Measurements from ENCODE around the gene INF2.

INF2 gene

DNA sequence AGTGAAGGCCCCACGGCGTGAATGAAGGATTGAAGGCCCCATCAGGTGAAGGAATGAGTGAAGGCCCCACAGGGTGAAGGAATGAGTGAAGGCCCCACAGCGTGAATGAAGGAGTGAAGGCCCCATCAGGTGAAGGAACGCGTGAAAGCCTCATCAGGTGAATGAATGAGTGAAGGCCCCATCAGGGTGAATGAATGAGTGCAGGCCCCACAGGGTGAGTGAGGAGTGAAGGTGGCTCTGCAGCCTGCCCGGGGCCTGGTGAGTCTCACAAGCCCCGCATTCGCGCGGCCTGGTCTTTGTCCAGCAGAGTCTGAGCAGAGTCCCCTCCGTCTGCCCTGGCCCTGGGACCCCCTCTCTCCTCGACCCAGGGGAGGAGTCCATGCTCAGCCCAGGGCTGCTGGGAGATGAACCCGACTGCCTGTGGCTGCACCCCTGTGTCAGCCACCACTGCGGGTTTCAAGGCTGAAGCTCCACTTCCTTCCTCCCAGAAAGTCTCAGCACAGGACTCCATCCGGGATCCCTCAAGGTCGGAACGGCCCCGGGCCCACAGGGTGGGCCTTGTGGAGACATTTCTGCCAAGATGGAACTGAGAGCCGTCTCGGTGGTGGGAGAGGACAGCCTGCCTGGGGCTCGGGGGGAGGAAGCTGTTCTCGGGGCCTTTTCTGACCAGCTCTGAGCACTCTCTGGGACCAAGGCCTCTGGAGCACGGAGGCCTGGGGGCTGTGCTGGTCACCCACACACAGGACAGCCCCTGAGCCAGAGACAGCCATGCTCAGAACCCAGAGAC lies 47.5 kb upstream of the INF2 start:
- H2BK120ac ChIP-seq (ENCODE audit: low read depth, low read length): no peak overlapping the region
- peaks cover 14% of the 10 kb centered on the region for H3K9me3 ChIP-seq (ENCODE audit: control insufficient read depth, low read length)
- no peak overlapping the region for H2AFZ ChIP-seq (ENCODE audit: low read depth, low read length)
- H2BK12ac ChIP-seq (ENCODE audit: low read length in 2 of 2): no peak overlapping the region
- H3K4me2 ChIP-seq (ENCODE audit: low read length, poor library complexity, severe bottlenecking): no peak overlapping the region
- H3K79me1 ChIP-seq (replicated peaks; ENCODE audit: low read length, poor library complexity, severe bottlenecking): no peaks in the 10 kb centered on the region
- H3K4ac ChIP-seq (ENCODE audit: low read depth in 1 of 2, low read length in 2 of 2): no peak overlapping the region
- no peak overlapping the region for H2BK5ac ChIP-seq (ENCODE audit: low read depth, low read length, poor library complexity, severe bottlenecking)
- no peak overlapping the region for H2AK5ac ChIP-seq (ENCODE audit: low read length, severe bottlenecking)
- H3K4me1 ChIP-seq (ENCODE audit: control insufficient read depth, insufficient read depth, low read depth, low read length): peaks cover 4% of the 10 kb centered on the region
- no peak overlapping the region for H3K9ac ChIP-seq (ENCODE audit: low read length)
- no peak overlapping the region for H4K91ac ChIP-seq (ENCODE audit: low read length)
- peaks cover 17 to 64% of the 10 kb centered on the region in 2 experiments for H3K27me3 ChIP-seq (ENCODE audit: control insufficient read depth in 1 of 2, insufficient read depth in 1 of 2, low read length in 2 of 2)
- no peak overlapping the region for H3K14ac ChIP-seq (ENCODE audit: low read length in 2 of 2)
- 83% methylated on average over 23 of the region's 23 CpGs for WGBS
- no peak overlapping the region for H3K4me3 ChIP-seq (ENCODE audit: insufficient read depth in 1 of 2, low read depth in 1 of 2, low read length in 2 of 2)
- H3K36me3 ChIP-seq (ENCODE audit: control insufficient read depth in 1 of 2, insufficient read depth in 2 of 2, low read depth in 1 of 2, low read length in 2 of 2): no peaks in the 10 kb centered on the region
- H2BK15ac ChIP-seq (ENCODE audit: low read depth, poor library complexity, severe bottlenecking): no peak overlapping the region
- H3K18ac ChIP-seq (ENCODE audit: low read depth in 1 of 2, low read length in 2 of 2): no peak overlapping the region
- DNase-seq: no peak
- no peak overlapping the region for H3K23ac ChIP-seq (ENCODE audit: low read length in 2 of 2)
- H3K27ac ChIP-seq (ENCODE audit: low read length, poor library complexity, severe bottlenecking): no peak overlapping the region
- no peak overlapping the region for H4K8ac ChIP-seq (ENCODE audit: low read length)

DNA sequence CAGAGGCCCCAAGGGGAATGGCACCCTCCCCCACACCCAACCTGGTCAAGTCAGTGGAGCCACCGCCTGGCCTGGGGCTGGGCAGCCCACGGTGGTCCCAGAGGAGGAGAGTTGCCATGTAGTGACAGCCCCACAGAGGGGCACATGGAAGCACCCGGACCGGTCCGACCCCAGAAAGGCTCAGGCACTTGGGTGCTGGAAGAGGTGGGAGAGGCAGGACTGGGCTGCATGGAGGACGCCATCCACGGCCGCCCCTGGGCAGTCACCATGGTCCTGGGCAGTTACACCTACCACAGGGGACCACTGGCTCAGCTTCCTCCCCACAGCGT lies 46.9 kb upstream of the INF2 start:
- H4K91ac ChIP-seq (ENCODE audit: low read length): no peak overlapping the region
- 100% methylated on average over 8 of the region's 9 CpGs for WGBS
- peak overlapping the region in 1 of 2 experiments; percentile 21 for H3K14ac ChIP-seq (ENCODE audit: low read length in 2 of 2)
- H3K9ac ChIP-seq (ENCODE audit: low read length): no peak overlapping the region
- H3K79me1 ChIP-seq (replicated peaks; ENCODE audit: low read length, poor library complexity, severe bottlenecking): no peaks in the 10 kb centered on the region
- no peak overlapping the region for H2BK5ac ChIP-seq (ENCODE audit: low read depth, low read length, poor library complexity, severe bottlenecking)
- H3K27ac ChIP-seq (ENCODE audit: low read length, poor library complexity, severe bottlenecking): no peak overlapping the region
- H3K23ac ChIP-seq (ENCODE audit: low read length in 2 of 2): no peak overlapping the region
- peaks cover 4% of the 10 kb centered on the region for H3K4me1 ChIP-seq (ENCODE audit: control insufficient read depth, insufficient read depth, low read depth, low read length)
- no peak overlapping the region for H4K8ac ChIP-seq (ENCODE audit: low read length)
- H3K18ac ChIP-seq (ENCODE audit: low read depth in 1 of 2, low read length in 2 of 2): no peak overlapping the region
- H2BK15ac ChIP-seq (ENCODE audit: low read depth, poor library complexity, severe bottlenecking): no peak overlapping the region
- no peak overlapping the region for H2AFZ ChIP-seq (ENCODE audit: low read depth, low read length)
- peaks cover 14% of the 10 kb centered on the region for H3K9me3 ChIP-seq (ENCODE audit: control insufficient read depth, low read length)
- H3K36me3 ChIP-seq (ENCODE audit: control insufficient read depth in 1 of 2, insufficient read depth in 2 of 2, low read depth in 1 of 2, low read length in 2 of 2): no peaks in the 10 kb centered on the region
- no peak overlapping the region for H2BK12ac ChIP-seq (ENCODE audit: low read length in 2 of 2)
- H3K4me2 ChIP-seq (ENCODE audit: low read length, poor library complexity, severe bottlenecking): no peak overlapping the region
- no peak for DNase-seq
- peaks cover 17 to 68% of the 10 kb centered on the region in 2 experiments for H3K27me3 ChIP-seq (ENCODE audit: control insufficient read depth in 1 of 2, insufficient read depth in 1 of 2, low read length in 2 of 2)
- H2BK120ac ChIP-seq (ENCODE audit: low read depth, low read length): no peak overlapping the region
- no peak overlapping the region for H3K4ac ChIP-seq (ENCODE audit: low read depth in 1 of 2, low read length in 2 of 2)
- no peak overlapping the region for H2AK5ac ChIP-seq (ENCODE audit: low read length, severe bottlenecking)
- H3K4me3 ChIP-seq (ENCODE audit: insufficient read depth in 1 of 2, low read depth in 1 of 2, low read length in 2 of 2): no peak overlapping the region

DNA sequence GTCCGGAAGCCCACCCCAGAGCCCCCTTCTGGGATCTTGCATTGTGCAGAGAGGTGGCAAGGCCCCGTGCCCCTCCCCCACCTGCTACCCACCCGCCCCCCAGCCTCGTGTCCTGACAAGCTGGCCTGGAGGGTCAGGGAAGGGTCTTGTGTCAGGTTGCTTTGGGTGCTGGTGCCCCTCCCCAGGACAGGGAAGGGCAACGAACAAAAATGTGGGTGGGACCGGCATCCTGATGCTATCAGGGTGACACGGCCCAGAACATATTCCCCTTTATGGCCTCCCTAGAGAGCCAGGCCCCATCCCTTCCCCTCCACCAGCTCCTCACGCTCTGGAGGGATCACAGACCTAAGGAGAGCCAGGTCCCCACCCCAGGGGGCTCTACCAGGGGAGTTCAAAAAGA lies 46.1 kb upstream of the INF2 start:
- Histone ChIP-seq H3K4me1 (ENCODE audit: control insufficient read depth, insufficient read depth, low read depth, low read length) (peaks cover 4% of the 10 kb centered on the region), H3K4me3 (ENCODE audit: insufficient read depth in 1 of 2, low read depth in 1 of 2, low read length in 2 of 2) (no peak overlapping the region), H3K9me3 (ENCODE audit: control insufficient read depth, low read length) (peaks cover 14% of the 10 kb centered on the region), H2BK120ac (ENCODE audit: low read depth, low read length) (no peak overlapping the region), H3K27me3 (ENCODE audit: control insufficient read depth in 1 of 2, insufficient read depth in 1 of 2, low read length in 2 of 2) (peaks cover 16 to 60% of the 10 kb centered on the region in 2 experiments), H3K4ac (ENCODE audit: low read depth in 1 of 2, low read length in 2 of 2) (no peak overlapping the region), H2BK12ac (ENCODE audit: low read length in 2 of 2) (no peak overlapping the region), H3K9ac (ENCODE audit: low read length) (no peak overlapping the region), H3K79me1 (replicated peaks; ENCODE audit: low read length, poor library complexity, severe bottlenecking) (no peaks in the 10 kb centered on the region), H3K27ac (ENCODE audit: low read length, poor library complexity, severe bottlenecking) (no peak overlapping the region), H4K91ac (ENCODE audit: low read length) (no peak overlapping the region), H4K8ac (ENCODE audit: low read length) (no peak overlapping the region), H2AFZ (ENCODE audit: low read depth, low read length) (no peak overlapping the region), H2BK5ac (ENCODE audit: low read depth, low read length, poor library complexity, severe bottlenecking) (no peak overlapping the region), H3K23ac (ENCODE audit: low read length in 2 of 2) (no peak overlapping the region), H3K18ac (ENCODE audit: low read depth in 1 of 2, low read length in 2 of 2) (no peak overlapping the region), H2BK15ac (ENCODE audit: low read depth, poor library complexity, severe bottlenecking) (no peak overlapping the region), H3K14ac (ENCODE audit: low read length in 2 of 2) (no peak overlapping the region), H2AK5ac (ENCODE audit: low read length, severe bottlenecking) (no peak overlapping the region), H3K4me2 (ENCODE audit: low read length, poor library complexity, severe bottlenecking) (no peak overlapping the region), H3K36me3 (ENCODE audit: control insufficient read depth in 1 of 2, insufficient read depth in 2 of 2, low read depth in 1 of 2, low read length in 2 of 2) (no peaks in the 10 kb centered on the region)
- WGBS: 67% methylated on average over 4 of the region's 8 CpGs
- no peak for DNase-seq

DNA sequence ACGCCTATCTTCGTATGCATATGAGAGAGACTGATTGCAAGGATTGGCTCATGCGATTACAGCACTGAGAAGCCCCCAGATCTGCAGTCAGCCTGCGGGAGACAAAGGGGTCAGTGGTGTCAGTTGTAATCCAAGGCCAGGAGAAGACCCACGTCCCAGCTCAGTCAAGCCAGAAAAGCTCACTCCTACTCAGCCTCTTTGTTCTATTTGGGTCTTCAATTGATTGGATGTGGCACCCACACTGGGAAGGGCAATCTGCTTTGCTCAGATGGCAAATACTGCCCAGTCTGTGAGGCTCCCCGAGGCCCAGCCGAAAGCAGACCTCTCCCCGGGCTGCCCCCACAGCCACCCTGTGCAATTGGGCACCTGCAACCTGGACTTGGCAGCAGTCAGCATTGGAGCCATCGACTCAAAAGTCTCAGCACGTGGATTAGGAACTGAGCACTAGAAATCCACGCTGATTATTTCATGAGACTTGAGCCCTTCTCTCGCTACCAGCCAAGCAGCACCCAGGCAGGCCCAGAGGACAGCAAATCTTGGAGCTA lies 45.3 kb upstream of the INF2 start:
- H4K91ac ChIP-seq (ENCODE audit: low read length): no peak overlapping the region

More for the DNA sequence above, 45.3 kb upstream of the INF2 start:
- 87% methylated on average over 12 of the region's 12 CpGs for WGBS
- no peak overlapping the region for H2BK12ac ChIP-seq (ENCODE audit: low read length in 2 of 2)
- H3K27ac ChIP-seq (ENCODE audit: low read length, poor library complexity, severe bottlenecking): no peak overlapping the region
- no peaks in the 10 kb centered on the region for H3K79me1 ChIP-seq (replicated peaks; ENCODE audit: low read length, poor library complexity, severe bottlenecking)
- peaks cover 10 to 51% of the 10 kb centered on the region in 2 experiments for H3K27me3 ChIP-seq (ENCODE audit: control insufficient read depth in 1 of 2, insufficient read depth in 1 of 2, low read length in 2 of 2)
- H3K23ac ChIP-seq (ENCODE audit: low read length in 2 of 2): no peak overlapping the region
- peaks cover 4% of the 10 kb centered on the region for H3K4me1 ChIP-seq (ENCODE audit: control insufficient read depth, insufficient read depth, low read depth, low read length)
- H3K9me3 ChIP-seq (ENCODE audit: control insufficient read depth, low read length): peaks cover 14% of the 10 kb centered on the region
- H3K18ac ChIP-seq (ENCODE audit: low read depth in 1 of 2, low read length in 2 of 2): no peak overlapping the region
- H3K4me3 ChIP-seq (ENCODE audit: insufficient read depth in 1 of 2, low read depth in 1 of 2, low read length in 2 of 2): no peak overlapping the region
- no peaks in the 10 kb centered on the region for H3K36me3 ChIP-seq (ENCODE audit: control insufficient read depth in 1 of 2, insufficient read depth in 2 of 2, low read depth in 1 of 2, low read length in 2 of 2)
- no peak for DNase-seq
- H2AK5ac ChIP-seq (ENCODE audit: low read length, severe bottlenecking): no peak overlapping the region
- no peak overlapping the region for H2BK5ac ChIP-seq (ENCODE audit: low read depth, low read length, poor library complexity, severe bottlenecking)
- no peak overlapping the region for H3K4ac ChIP-seq (ENCODE audit: low read depth in 1 of 2, low read length in 2 of 2)
- H4K8ac ChIP-seq (ENCODE audit: low read length): no peak overlapping the region
- H2AFZ ChIP-seq (ENCODE audit: low read depth, low read length): no peak overlapping the region
- no peak overlapping the region for H3K9ac ChIP-seq (ENCODE audit: low read length)
- no peak overlapping the region for H2BK120ac ChIP-seq (ENCODE audit: low read depth, low read length)
- H2BK15ac ChIP-seq (ENCODE audit: low read depth, poor library complexity, severe bottlenecking): no peak overlapping the region
- no peak overlapping the region for H3K4me2 ChIP-seq (ENCODE audit: low read length, poor library complexity, severe bottlenecking)
- no peak overlapping the region for H3K14ac ChIP-seq (ENCODE audit: low read length in 2 of 2)

All from mesenchymal stem cell (in vitro differentiated cells and primary cell).